DND-41 (cell line): ENCODE data around the gene GOSR2.
A peak's percentile ranks its signal among the peaks of the same experiment; 100 is the strongest.

Source experiments
- ATAC-seq: fragments of 200-7000 bp; cut with Tn5 transposase; 3 replicates; pipeline ENCODE4 v1.9.1; 2021; ENCODE audit warnings: low read depth; ENCODE audit not compliant: insufficient read depth
- DNase-seq: peaks from one replicate; pipeline ENCODE4 v3.0.0-alpha.2; 2020
- H2AFZ ChIP-seq: 2 replicates; pipeline ENCODE4 v1.6.0; 2012; ENCODE audit warnings: low read depth, low read length
- H3K27ac ChIP-seq: 2 replicates; pipeline ENCODE4 v1.5.1; 2012; ENCODE audit warnings: low read length, inconsistent platforms
- H3K27me3 ChIP-seq: fragments of 200-600 bp; sonication (generic); 2 replicates; pipeline ENCODE4 v1.6.0; 2012; ENCODE audit warnings: low read length, mild to moderate bottlenecking, inconsistent platforms; ENCODE audit not compliant: insufficient read depth, poor library complexity
- H3K36me3 ChIP-seq: 2 replicates; pipeline ENCODE4 v1.5.1; 2012; ENCODE audit warnings: low read length, inconsistent platforms; ENCODE audit not compliant: insufficient read depth
- H3K4me1 ChIP-seq: 2 replicates; pipeline ENCODE4 v1.5.1; 2012; ENCODE audit warnings: mild to moderate bottlenecking, low read length; ENCODE audit not compliant: insufficient read depth
- H3K4me2 ChIP-seq: 2 replicates; pipeline ENCODE4 v1.6.0; 2012; ENCODE audit warnings: mild to moderate bottlenecking, moderate library complexity, low read length, inconsistent platforms; ENCODE audit not compliant: insufficient read depth
- H3K4me3 ChIP-seq, 2 experiments: fragments of 200-600 bp in 1 of 2; shearing (Covaris generic) in 1 of 2; 2 replicates each; pipeline ENCODE4 v1.5.1; 2012 to 2016; ENCODE audit warnings: inconsistent platforms in 2 of 2, low read length in 2 of 2, mild to moderate bottlenecking in 2 of 2, low read depth in 1 of 2, moderate library complexity in 1 of 2
- H3K79me2 ChIP-seq: 2 replicates; pipeline ENCODE4 v1.6.0; 2012; ENCODE audit warnings: low read length, inconsistent platforms; ENCODE audit not compliant: insufficient read depth
- H3K9ac ChIP-seq: 2 replicates; pipeline ENCODE4 v1.6.0; 2012; ENCODE audit warnings: low read depth, mild to moderate bottlenecking, inconsistent platforms, low read length, moderate library complexity
- H3K9me3 ChIP-seq: 2 replicates; pipeline ENCODE4 v1.5.1; 2012; ENCODE audit warnings: low read length, moderate library complexity, mild to moderate bottlenecking, inconsistent platforms; ENCODE audit not compliant: insufficient read depth, severe bottlenecking
- H4K20me1 ChIP-seq: 2 replicates; pipeline ENCODE4 v1.6.0; 2012; ENCODE audit warnings: low read length; ENCODE audit not compliant: insufficient read depth
- EZH2 ChIP-seq: IDR thresholded peaks from 3 replicates; pipeline ENCODE4 v1.6.1; 2012; ENCODE audit warnings: borderline replicate concordance, low read depth, mild to moderate bottlenecking, moderate library complexity, low read length, inconsistent platforms; ENCODE audit not compliant: severe bottlenecking
- TF ChIP-seq, protein P1 (sequence below): IDR thresholded peaks from 2 replicates; pipeline ENCODE4 v1.5.1; 2012; ENCODE audit warnings: borderline replicate concordance, low read length, moderate library complexity, mild to moderate bottlenecking; ENCODE audit not compliant: poor library complexity, severe bottlenecking; ENCODE audit errors: extremely low read depth

Gene GOSR2

DNA sequence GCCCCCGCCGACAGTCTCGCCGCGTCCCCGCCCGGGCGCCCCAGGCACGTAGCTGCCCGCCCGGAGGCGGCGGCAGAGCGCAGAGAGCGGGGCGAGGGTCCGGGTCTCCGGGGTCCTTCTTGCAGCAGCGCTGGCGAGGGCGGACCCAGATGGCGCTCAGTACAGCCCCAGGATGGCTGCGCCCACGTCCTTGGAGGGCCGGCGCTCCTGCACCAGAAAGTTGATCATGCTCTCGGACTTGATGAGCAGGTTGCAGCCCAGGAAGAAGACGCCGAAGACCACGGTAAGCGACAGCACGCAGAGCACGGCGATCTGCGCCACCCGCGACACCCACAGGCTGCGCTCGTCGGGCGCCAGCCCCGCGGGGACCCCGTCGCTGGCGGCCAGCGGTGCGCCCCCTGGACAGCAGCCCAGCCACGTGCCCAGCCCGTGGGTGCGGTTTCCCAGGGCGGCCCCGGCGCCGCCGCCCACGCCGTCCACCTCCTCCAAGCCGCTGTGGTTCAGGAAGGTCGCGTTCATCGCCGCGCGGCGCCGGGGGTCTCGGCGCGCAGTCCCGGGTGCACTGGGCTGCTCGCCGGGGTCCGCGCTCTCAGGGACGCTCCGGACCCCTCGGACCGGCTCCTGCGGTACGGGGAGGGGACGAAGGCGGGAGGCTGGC is 55.7 kb downstream of the GOSR2 start:
- Histone ChIP-seq H2AFZ (no peak overlapping the region), H3K9me3 (no peaks in the 10 kb centered on the region), H3K4me2 (peak overlapping the region; percentile 61), H3K4me1 (peaks cover 12% of the 10 kb centered on the region), H4K20me1 (no peaks in the 10 kb centered on the region), H3K9ac (peak overlapping the region; percentile 32; the same call in 1 of the 2 replicates), H3K36me3 (no peaks in the 10 kb centered on the region), H3K79me2 (no peaks in the 10 kb centered on the region), H3K27ac (no peak overlapping the region), H3K27me3 (peaks cover 14% of the 10 kb centered on the region), H3K4me3 (peak overlapping the region in 1 of 2 experiments; percentile 50; a peak in 2 of 4 replicates)
- TF ChIP-seq, protein P1, sequence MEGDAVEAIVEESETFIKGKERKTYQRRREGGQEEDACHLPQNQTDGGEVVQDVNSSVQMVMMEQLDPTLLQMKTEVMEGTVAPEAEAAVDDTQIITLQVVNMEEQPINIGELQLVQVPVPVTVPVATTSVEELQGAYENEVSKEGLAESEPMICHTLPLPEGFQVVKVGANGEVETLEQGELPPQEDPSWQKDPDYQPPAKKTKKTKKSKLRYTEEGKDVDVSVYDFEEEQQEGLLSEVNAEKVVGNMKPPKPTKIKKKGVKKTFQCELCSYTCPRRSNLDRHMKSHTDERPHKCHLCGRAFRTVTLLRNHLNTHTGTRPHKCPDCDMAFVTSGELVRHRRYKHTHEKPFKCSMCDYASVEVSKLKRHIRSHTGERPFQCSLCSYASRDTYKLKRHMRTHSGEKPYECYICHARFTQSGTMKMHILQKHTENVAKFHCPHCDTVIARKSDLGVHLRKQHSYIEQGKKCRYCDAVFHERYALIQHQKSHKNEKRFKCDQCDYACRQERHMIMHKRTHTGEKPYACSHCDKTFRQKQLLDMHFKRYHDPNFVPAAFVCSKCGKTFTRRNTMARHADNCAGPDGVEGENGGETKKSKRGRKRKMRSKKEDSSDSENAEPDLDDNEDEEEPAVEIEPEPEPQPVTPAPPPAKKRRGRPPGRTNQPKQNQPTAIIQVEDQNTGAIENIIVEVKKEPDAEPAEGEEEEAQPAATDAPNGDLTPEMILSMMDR: no peak
- TF ChIP-seq EZH2: no peak
- no peak for DNase-seq
- ATAC-seq: no peak; the same call in 2 of the 3 replicates

DNA sequence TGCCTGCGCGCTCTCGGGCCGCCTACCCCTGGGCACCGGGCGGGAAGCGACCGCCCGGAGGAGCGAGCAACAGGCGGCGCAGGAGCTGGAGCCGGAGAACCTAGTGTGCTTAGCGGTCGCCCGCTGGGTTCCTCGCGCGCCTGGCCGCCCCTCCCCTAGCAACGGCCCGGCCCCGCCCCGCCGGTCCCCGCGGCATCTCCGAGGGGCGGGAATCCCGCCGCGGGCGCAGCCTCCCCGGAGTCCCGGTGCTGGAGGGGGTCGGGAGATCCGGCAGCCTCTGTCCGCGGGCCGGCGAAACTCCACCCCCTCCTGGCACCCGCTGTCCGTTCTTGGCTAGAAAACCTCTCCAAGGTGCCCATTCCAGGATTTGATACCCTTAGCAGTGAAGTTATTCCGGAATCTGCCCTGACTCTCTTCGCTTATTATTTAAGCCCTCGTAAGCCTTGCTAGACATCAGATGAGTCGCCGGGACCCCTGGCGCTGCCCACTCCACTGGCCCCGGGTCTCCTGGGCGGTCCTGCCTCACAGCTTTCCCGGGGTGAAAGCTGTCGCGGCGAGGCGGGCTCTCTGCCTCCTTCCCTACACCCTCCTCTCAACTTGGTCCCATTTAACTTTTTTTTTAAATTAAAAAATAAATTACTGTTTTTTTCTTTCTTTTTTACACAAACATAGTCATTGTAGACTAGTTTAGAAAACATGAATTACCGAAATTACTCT is 56.3 kb downstream of the GOSR2 start, which contains the start of gene RPRML:
RPRML (minus strand) TSS at position 107 of the 717 bp plus-strand sequence. CDS start 246 bp downstream, outside the sequence.
- H3K27ac ChIP-seq: no peak within 1 kb of the TSS
- peak within 1 kb of the TSS; percentile 61 for H3K4me2 ChIP-seq
- no peak within 1 kb of the TSS for H2AFZ ChIP-seq
- TF ChIP-seq, protein P1: no peak
- TF ChIP-seq EZH2: peak; percentile 64
- no peaks in the 10 kb centered on the region for H3K79me2 ChIP-seq
- H3K4me3 ChIP-seq: peak within 1 kb of the TSS in 1 of 2 experiments; percentile 50; a peak in 2 of 4 replicates
- DNase-seq (peak; percentile 50), ATAC-seq (peak; percentile 84)
- H3K9ac ChIP-seq: peak within 1 kb of the TSS; percentile 32; the same call in 1 of the 2 replicates
- peaks cover 14% of the 10 kb centered on the region for H3K27me3 ChIP-seq
- H3K4me1 ChIP-seq: peaks cover 12% of the 10 kb centered on the region
- no peaks in the 10 kb centered on the region for H3K9me3 ChIP-seq
- no peaks in the 10 kb centered on the region for H4K20me1 ChIP-seq
- no peaks in the 10 kb centered on the region for H3K36me3 ChIP-seq

DNA sequence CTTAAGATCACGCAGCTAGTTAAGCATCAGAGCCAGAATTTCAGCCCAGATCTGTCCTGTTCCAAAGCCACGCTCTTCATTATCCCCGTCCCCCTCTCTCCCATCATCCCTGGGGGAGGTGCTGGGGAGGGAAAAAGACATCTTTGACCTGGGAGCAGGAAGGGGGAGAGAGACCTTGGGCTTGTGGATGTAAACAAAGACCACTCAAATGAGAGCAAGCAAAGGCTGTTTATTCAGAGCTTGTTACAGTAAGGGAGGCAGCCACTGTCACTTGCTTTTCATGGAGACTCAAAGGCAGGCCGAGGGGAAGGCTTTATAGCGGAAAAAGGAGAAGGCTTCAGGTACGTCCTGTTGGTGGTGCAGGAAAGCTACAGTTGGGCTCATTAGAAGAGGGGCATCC is 59.6 kb downstream of the GOSR2 start:
- DNase-seq: no peak
- no peak overlapping the region for H3K4me2 ChIP-seq
- TF ChIP-seq, protein P1: no peak
- no peak for TF ChIP-seq EZH2
- no peaks in the 10 kb centered on the region for H3K9me3 ChIP-seq
- peaks cover 12% of the 10 kb centered on the region for H3K4me1 ChIP-seq
- peaks cover 14% of the 10 kb centered on the region for H3K27me3 ChIP-seq
- no peaks in the 10 kb centered on the region for H3K79me2 ChIP-seq
- no peak overlapping the region for H2AFZ ChIP-seq
- H4K20me1 ChIP-seq: no peaks in the 10 kb centered on the region
- no peak for ATAC-seq
- H3K9ac ChIP-seq: no peak overlapping the region
- no peak overlapping the region for H3K27ac ChIP-seq
- no peaks in the 10 kb centered on the region for H3K36me3 ChIP-seq
- no peak overlapping the region for H3K4me3 ChIP-seq
